Endothelial cell of umbilical vein (primary cell): ENCODE data around the gene DPYD. TPM values are rescaled to one million over a fixed set of nuclear protein-coding genes. Genes with fewer than 3 reads are reported as not detected.

Experiments
- BruUV-seq: library from RNA; stranded (reverse); fragments of 400-500 nt; replicated peaks from 2 replicates; lab custom pipeline; 2021; lab: Mats Ljungman, UMichigan
- CTCF ChIA-PET: fragments of 300-600, 350-600 bp; sonication (Branson Sonifier 250); formaldehyde crosslinking; loops from one replicate; lab custom pipeline; 2021; ENCODE audit warnings: antibody characterized with exemption, inconsistent platforms; lab: Charles Lee
- POLR2A ChIA-PET: fragments of 300-600, 350-600 bp; sonication (Branson Sonifier 250); formaldehyde crosslinking; loops from one replicate; lab custom pipeline; 2021; ENCODE audit warnings: antibody characterized with exemption, inconsistent platforms; lab: Charles Lee
- DNase-seq: peaks from one replicate; pipeline ENCODE4 v3.0.0-alpha.2; 2011; ENCODE audit warnings: low read depth, low spot score
- FAIRE-seq: peaks from 2 replicates; lab custom pipeline; 2011; peaks lifted over from hg19 to GRCh38; lab: Jason Lieb, UNC
- H2AFZ ChIP-seq: 2 replicates; pipeline ENCODE4 v1.6.0; 2012; ENCODE audit warnings: low read depth, low read length, control low read depth, inconsistent platforms
- H3K27ac ChIP-seq: 2 replicates; pipeline ENCODE4 v1.5.1; 2011; ENCODE audit warnings: low read depth, mild to moderate bottlenecking, control low read depth, low read length, moderate library complexity; ENCODE audit not compliant: insufficient read depth
- H3K27me3 ChIP-seq, 2 experiments: 2 replicates each; pipeline versions ENCODE4 v1.6.0 to v1.6.1; 2011; ENCODE audit warnings: low read length in 2 of 2, mixed read lengths in 1 of 2; ENCODE audit not compliant: control insufficient read depth in 2 of 2, insufficient read depth in 2 of 2
- H3K36me3 ChIP-seq, 2 experiments: 2 replicates in 1 of 2; 3 replicates in 1 of 2; pipeline ENCODE4 v1.5.1; 2011; ENCODE audit warnings: low read length in 2 of 2, mild to moderate bottlenecking in 1 of 2, moderate library complexity in 1 of 2; ENCODE audit not compliant: control insufficient read depth in 2 of 2, insufficient read depth in 2 of 2; ENCODE audit errors: extremely low read depth in 1 of 2
- H3K4me1 ChIP-seq: 3 replicates; pipeline ENCODE4 v1.5.1; 2011; ENCODE audit warnings: mild to moderate bottlenecking, low read length; ENCODE audit not compliant: control insufficient read depth, insufficient read depth; ENCODE audit errors: extremely low read depth
- H3K4me2 ChIP-seq: 2 replicates; pipeline ENCODE4 v1.6.1; 2011; ENCODE audit warnings: low read length, control low read depth, mixed read lengths; ENCODE audit not compliant: insufficient read depth
- H3K4me3 ChIP-seq, 3 experiments: fragments of 200-600 bp in 1 of 3; sonication (generic), shearing (Covaris generic) in 1 of 3; replicated peaks in 1 of 3; 2 replicates each; pipeline ENCODE4 v1.5.1; 2011 to 2016; ENCODE audit warnings: control low read depth in 3 of 3, low read length in 3 of 3, mild to moderate bottlenecking in 2 of 3, inconsistent platforms in 1 of 3, low read depth in 1 of 3, moderate library complexity in 1 of 3; ENCODE audit not compliant: insufficient read depth in 1 of 3
- H3K79me2 ChIP-seq: 2 replicates; pipeline ENCODE4 v1.6.0; 2012; ENCODE audit warnings: low read length, inconsistent platforms; ENCODE audit not compliant: control insufficient read depth, insufficient read depth
- H3K9ac ChIP-seq: replicated peaks from 2 replicates; pipeline ENCODE3; 2011; ENCODE audit warnings: low read length, control low read depth; ENCODE audit not compliant: insufficient read depth; ENCODE audit errors: extremely low read depth
- H3K9me1 ChIP-seq: replicated peaks from 3 replicates; pipeline ENCODE4 v1.6.0; 2011; ENCODE audit warnings: mild to moderate bottlenecking, low read length; ENCODE audit not compliant: control insufficient read depth, insufficient read depth; ENCODE audit errors: extremely low read depth
- H3K9me3 ChIP-seq: replicated peaks from 2 replicates; pipeline ENCODE4 v1.5.1; 2012; ENCODE audit warnings: low read length, inconsistent platforms; ENCODE audit not compliant: control insufficient read depth, insufficient read depth
- H4K20me1 ChIP-seq: replicated peaks from 2 replicates; pipeline ENCODE3; 2011; ENCODE audit warnings: mild to moderate bottlenecking, low read length; ENCODE audit not compliant: control insufficient read depth, insufficient read depth; ENCODE audit errors: extremely low read depth
- EZH2 ChIP-seq: IDR thresholded peaks from 2 replicates; pipeline ENCODE4 v1.6.1; 2012; ENCODE audit warnings: borderline replicate concordance, low read depth, mild to moderate bottlenecking, moderate library complexity, low read length, inconsistent platforms; ENCODE audit not compliant: severe bottlenecking
- FOS ChIP-seq: IDR thresholded peaks from 2 replicates; pipeline ENCODE4 v1.6.1; 2011; ENCODE audit warnings: mild to moderate bottlenecking, low read length, moderate library complexity, borderline replicate concordance; ENCODE audit not compliant: insufficient read depth
- GATA2 ChIP-seq: IDR thresholded peaks from 2 replicates; pipeline ENCODE4 v1.7.0; 2011; ENCODE audit warnings: low read depth, mild to moderate bottlenecking, moderate library complexity, mixed read lengths, low read length; ENCODE audit not compliant: insufficient read length, insufficient read depth
- JUN ChIP-seq: IDR thresholded peaks from 2 replicates; pipeline ENCODE4 v1.6.1; 2011; ENCODE audit warnings: borderline replicate concordance, low read depth; ENCODE audit not compliant: insufficient read length, insufficient read depth
- MYC ChIP-seq: IDR thresholded peaks from one replicate; pipeline ENCODE4 v1.6.1; 2011; ENCODE audit warnings: mild to moderate bottlenecking, low read depth, low read length
- POLR2A ChIP-seq: IDR thresholded peaks from 2 replicates; pipeline ENCODE4 v1.6.1; 2012; ENCODE audit warnings: low read depth, mild to moderate bottlenecking, control low read depth, low read length
- POLR2AphosphoS5 ChIP-seq: IDR thresholded peaks from 2 replicates; pipeline ENCODE4 v1.6.1; 2012; ENCODE audit warnings: low read depth, mild to moderate bottlenecking, control low read depth, low read length, moderate library complexity; ENCODE audit not compliant: insufficient read depth
- dilution Hi-C: fragments of 300-500 bp; cut with MboI; formaldehyde crosslinking; loops from one replicate; pipeline ENCODE4 v1.15.0; 2019; ENCODE audit warnings: low sequenced_read_pairs; ENCODE audit not compliant: extremely low pct_ligation_motif_present
- intact Hi-C: fragments of 100-400 bp; cut with micrococcal nuclease; formaldehyde crosslinking; loops from one replicate; pipeline ENCODE4 v1.10.0; 2022
- polyA plus RNA-seq, 4 experiments: library from polyadenylated mRNA; depleted of rRNA in 3 of 4; stranded (reverse) in 3 of 4; unstranded in 1 of 4; fragments of >200 nt; gene quantifications; 2 replicates each; pipeline versions ENCODE4 v1.2.1 to v1.2.3, GENCODE V29; 2011 to 2012; ENCODE audit warnings: missing spikeins in 1 of 4
- total RNA-seq: library from RNA; stranded (reverse); gene quantifications from 2 replicates; pipeline ENCODE4 v1.2.3, GENCODE V29; 2021
- TF ChIP-seq, protein P1 (sequence below): IDR thresholded peaks from 2 replicates; pipeline ENCODE4 v1.6.1; 2011; ENCODE audit not compliant: insufficient read depth, insufficient read length
- TF ChIP-seq, protein P2 (sequence below), 2 donors: IDR thresholded peaks; 1 replicate in 1 of 2; 2 replicates in 1 of 2; pipeline ENCODE4 v1.5.1; 2011; ENCODE audit warnings: low read length in 2 of 2, mild to moderate bottlenecking in 2 of 2, moderate library complexity in 2 of 2, control low read depth in 1 of 2, inconsistent platforms in 1 of 2, low read depth in 1 of 2; ENCODE audit not compliant: insufficient read depth in 1 of 2; ENCODE audit errors: extremely low read depth in 1 of 2

Gene DPYD
- total and polyA plus RNA-seq, 2 donors (not counting 3 experiments of a cell fraction or from before 2014, with no cell fraction given), result 4.6 to 15.1 TPM

DNA sequence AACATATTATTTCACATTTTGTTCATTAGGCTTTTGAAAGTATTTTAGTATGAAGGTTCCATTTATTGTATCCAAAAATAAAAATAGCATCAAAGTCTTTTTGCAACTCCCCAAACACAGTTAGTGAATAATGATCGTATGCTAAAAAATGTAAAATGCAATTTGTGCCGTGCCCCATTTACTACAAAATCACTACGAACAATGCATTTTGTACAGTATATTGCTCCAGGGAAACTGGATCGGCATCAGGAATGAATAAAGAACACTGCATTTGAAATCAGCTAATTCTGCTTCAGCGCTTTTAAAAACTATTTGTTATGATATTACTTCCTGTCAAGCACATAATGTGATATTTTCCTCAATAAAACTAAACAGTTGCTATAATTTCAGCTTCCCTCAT lies 547.8 kb downstream of the DPYD start:
- no peaks in the 10 kb centered on the region for H3K4me1 ChIP-seq
- no TSS peak for BruUV-seq
- H2AFZ ChIP-seq, result no peak overlapping the region
- H3K9ac ChIP-seq, result no peak overlapping the region
- no peak for TF ChIP-seq FOS
- no peak for TF ChIP-seq POLR2AphosphoS5
- TF ChIP-seq POLR2A, result no peak
- TF ChIP-seq MYC, result no peak
- no peak for TF ChIP-seq EZH2
- no peak for TF ChIP-seq GATA2
- TF ChIP-seq JUN, result no peak
- TF ChIP-seq, protein P1, sequence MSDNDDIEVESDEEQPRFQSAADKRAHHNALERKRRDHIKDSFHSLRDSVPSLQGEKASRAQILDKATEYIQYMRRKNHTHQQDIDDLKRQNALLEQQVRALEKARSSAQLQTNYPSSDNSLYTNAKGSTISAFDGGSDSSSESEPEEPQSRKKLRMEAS, result no peak
- TF ChIP-seq, protein P2, sequence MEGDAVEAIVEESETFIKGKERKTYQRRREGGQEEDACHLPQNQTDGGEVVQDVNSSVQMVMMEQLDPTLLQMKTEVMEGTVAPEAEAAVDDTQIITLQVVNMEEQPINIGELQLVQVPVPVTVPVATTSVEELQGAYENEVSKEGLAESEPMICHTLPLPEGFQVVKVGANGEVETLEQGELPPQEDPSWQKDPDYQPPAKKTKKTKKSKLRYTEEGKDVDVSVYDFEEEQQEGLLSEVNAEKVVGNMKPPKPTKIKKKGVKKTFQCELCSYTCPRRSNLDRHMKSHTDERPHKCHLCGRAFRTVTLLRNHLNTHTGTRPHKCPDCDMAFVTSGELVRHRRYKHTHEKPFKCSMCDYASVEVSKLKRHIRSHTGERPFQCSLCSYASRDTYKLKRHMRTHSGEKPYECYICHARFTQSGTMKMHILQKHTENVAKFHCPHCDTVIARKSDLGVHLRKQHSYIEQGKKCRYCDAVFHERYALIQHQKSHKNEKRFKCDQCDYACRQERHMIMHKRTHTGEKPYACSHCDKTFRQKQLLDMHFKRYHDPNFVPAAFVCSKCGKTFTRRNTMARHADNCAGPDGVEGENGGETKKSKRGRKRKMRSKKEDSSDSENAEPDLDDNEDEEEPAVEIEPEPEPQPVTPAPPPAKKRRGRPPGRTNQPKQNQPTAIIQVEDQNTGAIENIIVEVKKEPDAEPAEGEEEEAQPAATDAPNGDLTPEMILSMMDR (IDR thresholded peaks at IDR 0.05; ENCODE audit: extremely low read depth in 1 of 2, insufficient read depth in 1 of 2, low read depth in 1 of 2, low read length in 2 of 2), result no peak
- dilution Hi-C loops, result no loop called here
- no peak overlapping the region for H3K4me2 ChIP-seq
- no peaks in the 10 kb centered on the region for H3K36me3 ChIP-seq
- H3K9me1 ChIP-seq, result no peaks in the 10 kb centered on the region
- POLR2A ChIA-PET, result no interaction called here
- no peak overlapping the region for H3K4me3 ChIP-seq
- no peak overlapping the region for H3K27ac ChIP-seq
- no peaks in the 10 kb centered on the region for H3K79me2 ChIP-seq
- intact Hi-C loops, result no loop called here
- no peak for DNase-seq
- H4K20me1 ChIP-seq, result no peaks in the 10 kb centered on the region
- H3K9me3 ChIP-seq, result no peaks in the 10 kb centered on the region
- no peaks in the 10 kb centered on the region for H3K27me3 ChIP-seq
- no peak for FAIRE-seq
- CTCF ChIA-PET, result interaction anchor here (1.3 kb wide), 1 partner anchor 129 kb away, joined by 4 read pairs; no protein-coding TSS in a partner anchor
